Renal pelvis (tissue), 12 donors: ENCODE measurements around the gene DDC. TPM values are rescaled to one million over a fixed set of nuclear protein-coding genes. Genes with fewer than 3 reads are reported as not detected.

Source experiments
- DNase-seq: peaks from one replicate; pipeline ENCODE4 v3.0.0-alpha.2; 2013
- long read RNA-seq, 16 experiments: transcript quantifications; one replicate each; lab custom pipeline, GENCODE V29; 2026
- polyA plus RNA-seq, 3 donors: library from polyadenylated mRNA; unstranded; fragments of 120-200 nt; gene quantifications; one replicate each; pipeline ENCODE4 v1.2.1, GENCODE V29; 2013; ENCODE audit not compliant: insufficient read length in 3 of 3

Gene DDC
- polyA plus RNA-seq, result 10 to 100 TPM; 64.9 to 79.4 (median 73.4) TPM
- long read RNA-seq, donor 1, transcript DDC-207 (15 exons, 2,041 nt), result major isoform, 9 of 36 reads
- long read RNA-seq, donor 1, partial matches to known transcripts, result 25 of 36 reads
- long read RNA-seq, donor 1, other reads (novel, unspliced or antisense), result 0 of 36 reads
- long read RNA-seq, donor 2, transcript DDC-207 (15 exons, 2,041 nt), result major isoform, 18 of 69 reads
- long read RNA-seq, donor 2, partial matches to known transcripts, result 49 of 69 reads
- long read RNA-seq, donor 2, other reads (novel, unspliced or antisense), result 0 of 69 reads
- long read RNA-seq, donor 3, transcript DDC-207 (15 exons, 2,041 nt), result major isoform, 7 of 18 reads
- long read RNA-seq, donor 3, partial matches to known transcripts, result 10 of 18 reads
- long read RNA-seq, donor 3, other reads (novel, unspliced or antisense), result 0 of 18 reads
- long read RNA-seq, donor 4, transcript DDC-207 (15 exons, 2,041 nt), result major isoform, 9 of 54 reads
- long read RNA-seq, donor 4, partial matches to known transcripts, result 37 of 54 reads
- long read RNA-seq, donor 4, other reads (novel, unspliced or antisense), result 5 of 54 reads
- long read RNA-seq, donor 5, transcript DDC-207 (15 exons, 2,041 nt), result major isoform, 5 of 19 reads
- long read RNA-seq, donor 5, partial matches to known transcripts, result 13 of 19 reads
- long read RNA-seq, donor 5, other reads (novel, unspliced or antisense), result 0 of 19 reads
- long read RNA-seq, donor 6, transcript DDC-207 (15 exons, 2,041 nt), result major isoform, 13 of 47 reads
- long read RNA-seq, donor 6, partial matches to known transcripts, result 33 of 47 reads
- long read RNA-seq, donor 6, other reads (novel, unspliced or antisense), result 0 of 47 reads
- long read RNA-seq, donor 7, transcript DDC-207 (15 exons, 2,041 nt), result major isoform, 11 of 47 reads
- long read RNA-seq, donor 7, transcript DDC-201 (15 exons, 1,938 nt), result minor isoform, 6 of 47 reads
- long read RNA-seq, donor 7, partial matches to known transcripts, result 30 of 47 reads
- long read RNA-seq, donor 7, other reads (novel, unspliced or antisense), result 0 of 47 reads
- long read RNA-seq, donor 8, result 0 reads
- long read RNA-seq, donor 9, transcript DDC-207 (15 exons, 2,041 nt), result major isoform, 12 of 66 reads
- long read RNA-seq, donor 9, partial matches to known transcripts, result 50 of 66 reads
- long read RNA-seq, donor 9, other reads (novel, unspliced or antisense), result 0 of 66 reads
- long read RNA-seq, donor 10, transcript DDC-207 (15 exons, 2,041 nt), result major isoform, 5 of 23 reads
- long read RNA-seq, donor 10, partial matches to known transcripts, result 16 of 23 reads
- long read RNA-seq, donor 10, other reads (novel, unspliced or antisense), result 0 of 23 reads
- long read RNA-seq, donor 11, partial matches to known transcripts, result 0 of 4 reads
- long read RNA-seq, donor 11, other reads (novel, unspliced or antisense), result 0 of 4 reads
- long read RNA-seq, donor 12, transcript DDC-207 (15 exons, 2,041 nt), result major isoform, 14 of 35 reads
- long read RNA-seq, donor 12, partial matches to known transcripts, result 19 of 35 reads
- long read RNA-seq, donor 12, other reads (novel, unspliced or antisense), result 0 of 35 reads
- long read RNA-seq, donor 13, partial matches to known transcripts, result 12 of 14 reads
- long read RNA-seq, donor 13, other reads (novel, unspliced or antisense), result 0 of 14 reads
- long read RNA-seq, donor 14, transcript DDC-207 (15 exons, 2,041 nt), result major isoform, 17 of 43 reads
- long read RNA-seq, donor 14, partial matches to known transcripts, result 19 of 43 reads
- long read RNA-seq, donor 14, other reads (novel, unspliced or antisense), result 5 of 43 reads
- long read RNA-seq, donor 15, transcript DDC-207 (15 exons, 2,041 nt), result major isoform, 11 of 63 reads
- long read RNA-seq, donor 15, partial matches to known transcripts, result 50 of 63 reads
- long read RNA-seq, donor 15, other reads (novel, unspliced or antisense), result 0 of 63 reads
- long read RNA-seq, donor 16, transcript DDC-207 (15 exons, 2,041 nt), result major isoform, 12 of 45 reads
- long read RNA-seq, donor 16, partial matches to known transcripts, result 30 of 45 reads
- long read RNA-seq, donor 16, other reads (novel, unspliced or antisense), result 0 of 45 reads

GRCh38 chr7:50564640-50565558, at the start of gene DDC:
Gene DDC, minus strand, starts transcription at chr7:50565405. Its CDS starts 21,320 bp downstream, at chr7:50544085.
- DNase-seq, result no peak

GRCh38 chr7:50613473-50613872, 48.3 kb upstream of the DDC start:
- DNase-seq, result no peak

GRCh38 chr7:50612704-50613103, 47.5 kb upstream of the DDC start:
- DNase-seq, result no peak

- DNase-seq, result no peak
Measured at GRCh38 chr7:50610521-50611277, 45.5 kb upstream of the DDC start.

GRCh38 chr7:50608196-50608906, 43.1 kb upstream of the DDC start:
- DNase-seq, result no peak

- no peak for DNase-seq
Measured at GRCh38 chr7:50607524-50608125, 42.4 kb upstream of the DDC start.

- no peak for DNase-seq
Measured at GRCh38 chr7:50605059-50605458, 39.9 kb upstream of the DDC start.

- no peak for DNase-seq
Measured at GRCh38 chr7:50603287-50603686, 38.1 kb upstream of the DDC start.

- DNase-seq, result no peak
Measured at GRCh38 chr7:50599385-50599784, 34.2 kb upstream of the DDC start.

GRCh38 chr7:50598460-50599343, 33.5 kb upstream of the DDC start:
- DNase-seq, result no peak

GRCh38 chr7:50596484-50596883, 31.3 kb upstream of the DDC start:
- DNase-seq, result no peak

- DNase-seq, result no peak
Measured at GRCh38 chr7:50595491-50596102, 30.4 kb upstream of the DDC start.

GRCh38 chr7:50594734-50595485, 29.7 kb upstream of the DDC start:
- no peak for DNase-seq

GRCh38 chr7:50594136-50594535, 28.9 kb upstream of the DDC start:
- DNase-seq, result no peak

- DNase-seq, result no peak
Measured at GRCh38 chr7:50592940-50593339, 27.7 kb upstream of the DDC start.
